Dedifferentiated amniotic fluid mesenchymal stem cell (primary cell): ENCODE data around the gene METTL24.

Experiments used
- DNase-seq: peaks from one replicate; pipeline ENCODE4 v3.0.0-alpha.2; 2016; ENCODE audit errors: extremely low spot score

METTL24 gene, protein sequence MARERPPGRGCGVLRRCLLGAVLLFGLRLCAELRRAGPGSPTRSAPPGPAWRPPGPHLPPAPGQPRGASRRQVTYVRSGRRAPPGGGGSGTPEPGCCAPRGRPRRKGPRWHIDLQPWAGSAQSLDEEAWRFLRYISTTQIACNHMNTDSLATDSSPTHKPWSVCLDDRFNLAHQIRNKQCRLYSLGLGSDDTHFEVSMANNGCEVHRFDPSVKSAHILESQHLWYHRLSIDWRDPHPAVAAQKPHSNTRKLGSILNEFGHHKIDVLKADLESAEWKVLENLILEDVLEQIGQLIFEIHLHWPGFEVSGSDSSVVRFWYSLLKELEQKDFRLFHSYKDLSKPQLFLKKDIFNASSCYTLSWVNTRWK

DNA sequence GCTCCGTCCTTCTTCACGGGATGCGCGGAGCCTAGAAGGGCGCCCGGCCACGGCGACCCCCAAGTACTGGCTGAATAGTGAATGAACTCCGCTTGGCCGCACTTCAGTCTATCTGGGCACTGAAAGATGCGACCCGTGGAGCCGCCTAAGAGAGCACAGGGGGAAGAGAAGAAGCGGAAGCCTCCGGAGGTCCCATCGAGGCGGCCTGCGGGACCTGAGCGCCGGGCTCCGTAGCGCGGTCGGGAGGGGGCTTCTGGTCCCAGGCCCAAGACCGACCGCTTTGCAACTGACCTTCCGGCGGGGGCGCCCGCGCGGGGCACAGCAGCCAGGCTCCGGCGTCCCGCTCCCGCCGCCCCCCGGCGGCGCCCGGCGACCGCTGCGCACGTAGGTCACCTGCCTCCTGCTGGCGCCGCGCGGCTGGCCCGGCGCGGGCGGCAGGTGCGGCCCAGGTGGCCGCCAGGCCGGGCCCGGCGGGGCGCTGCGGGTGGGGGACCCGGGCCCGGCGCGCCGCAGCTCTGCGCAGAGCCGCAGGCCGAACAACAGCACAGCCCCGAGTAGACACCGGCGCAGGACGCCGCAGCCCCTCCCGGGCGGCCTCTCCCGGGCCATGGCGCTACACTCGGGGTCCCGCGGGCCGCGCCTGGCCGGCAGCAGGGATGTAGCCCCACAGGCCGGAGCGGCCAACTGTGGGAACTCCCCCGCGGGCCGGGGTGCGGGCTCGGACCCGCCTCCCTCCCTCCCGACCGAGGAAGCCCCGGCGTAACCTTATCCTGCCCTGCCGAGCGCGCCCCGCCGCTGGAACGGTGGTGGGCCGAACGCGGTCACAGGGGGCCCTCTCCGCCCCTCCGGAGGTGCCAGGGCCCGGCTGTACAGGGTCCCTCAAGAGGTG lies at the start of gene METTL24:
Gene METTL24, minus strand, starts transcription at position 686 of the 889 bp plus-strand sequence. Its CDS starts 77 bp downstream, at position 609.
- no peak for DNase-seq

DNA sequence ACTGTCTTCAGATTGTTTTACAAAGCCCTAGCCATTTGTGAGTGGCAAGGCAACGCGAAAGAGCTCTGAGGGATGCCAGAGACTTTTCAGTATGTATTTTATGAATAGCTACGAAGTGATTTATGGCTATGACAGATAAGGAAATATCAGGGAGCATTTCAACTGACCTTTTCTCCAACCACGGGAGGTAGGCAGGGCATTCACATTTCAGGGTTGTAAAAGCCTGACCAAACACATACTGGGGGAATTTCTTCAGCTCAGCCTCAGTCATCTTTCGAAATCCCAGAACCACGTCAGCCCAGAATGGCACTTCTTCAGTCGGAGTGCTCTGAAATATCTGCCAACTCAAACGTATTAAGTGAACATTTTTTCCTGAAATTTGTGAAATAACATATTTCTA lies 46.5 kb upstream of the METTL24 start:
- no peak for DNase-seq

DNA sequence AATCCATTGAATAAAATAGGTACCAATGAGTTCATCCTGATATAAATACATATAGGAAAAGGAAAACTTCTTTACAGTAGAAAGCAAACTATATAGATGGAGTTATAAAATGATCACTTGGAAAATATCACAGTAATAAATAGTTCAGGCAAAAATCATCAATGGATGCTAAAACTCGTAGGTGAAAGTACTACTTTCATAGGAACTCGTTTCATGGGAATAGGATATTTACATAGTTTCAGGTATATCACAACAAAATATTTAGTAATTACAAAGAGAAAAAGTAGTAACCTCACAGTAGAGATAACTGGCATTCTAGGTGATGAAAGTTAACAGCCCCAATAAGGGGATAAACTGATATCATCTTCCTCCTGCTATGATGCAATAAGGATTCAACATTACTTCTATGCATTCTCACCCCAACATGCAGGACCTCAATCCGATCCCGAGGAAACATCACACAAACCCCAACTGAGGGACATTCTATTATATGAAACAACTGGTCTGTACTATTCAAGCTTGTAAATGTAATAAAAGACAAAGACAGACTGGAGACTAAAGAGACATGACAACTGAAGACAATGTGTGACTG lies 43.5 kb upstream of the METTL24 start:
- DNase-seq: no peak

DNA sequence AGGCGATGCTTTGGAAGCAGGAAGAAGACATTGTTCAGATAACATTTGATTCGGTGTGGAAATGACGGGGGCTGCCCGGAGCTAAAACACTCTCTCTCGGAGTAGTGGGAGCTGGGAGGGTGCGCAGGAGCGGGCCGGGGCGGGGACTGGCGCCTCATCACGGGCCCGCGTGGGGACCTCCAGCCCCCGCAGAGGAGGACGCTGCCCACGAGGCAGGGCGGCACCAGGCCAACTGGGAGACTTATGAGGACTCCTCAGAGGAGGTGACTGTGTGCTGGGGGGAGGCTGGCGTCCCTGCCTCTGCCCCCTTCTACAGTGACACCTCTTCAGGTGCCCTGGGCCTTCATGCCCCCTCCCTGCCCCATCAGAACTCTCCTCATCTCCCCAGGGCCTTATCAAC lies 42.1 kb upstream of the METTL24 start:
- DNase-seq: no peak

DNA sequence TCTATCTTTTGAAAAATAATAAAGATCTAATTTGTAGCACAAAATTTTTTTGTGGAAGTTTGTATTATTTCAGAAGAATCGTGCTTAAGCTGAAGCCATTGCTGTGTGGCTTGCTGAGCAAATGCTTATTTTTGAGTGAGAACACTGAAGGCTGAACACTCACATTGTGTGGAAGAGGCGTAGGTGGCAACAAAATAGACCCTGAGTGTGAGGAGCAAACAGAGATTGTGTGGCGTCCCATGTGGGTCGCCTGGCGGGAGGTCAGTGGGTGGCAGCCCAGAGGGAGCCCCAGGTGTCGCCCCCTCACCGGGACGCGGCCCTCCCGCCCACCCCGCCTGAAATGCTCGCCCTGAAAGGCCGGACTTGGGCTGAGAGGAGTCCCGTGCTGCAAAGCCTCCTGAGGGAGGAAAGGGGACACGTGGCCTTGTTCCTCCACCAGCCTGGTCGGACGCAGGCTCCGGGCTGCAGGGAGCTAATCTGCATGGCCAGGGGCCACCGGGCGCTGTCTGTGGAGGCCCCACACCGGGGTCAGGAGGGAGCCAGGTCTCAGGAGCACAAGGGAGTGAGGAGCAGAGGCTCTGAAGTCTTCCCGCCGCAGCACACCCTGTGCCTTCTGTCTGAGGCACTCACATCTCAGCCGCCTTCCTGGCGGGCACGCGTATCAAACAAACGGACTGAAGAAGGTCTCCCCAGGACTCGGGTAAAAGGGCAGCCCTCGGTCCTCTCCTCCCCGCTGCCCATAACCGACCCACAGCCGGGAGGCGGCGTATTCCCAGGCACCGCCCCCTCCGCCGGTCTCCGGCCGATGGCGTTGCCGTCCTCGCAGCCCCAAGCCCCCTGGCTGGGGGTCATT lies 41.3 kb upstream of the METTL24 start:
- DNase-seq: no peak

DNA sequence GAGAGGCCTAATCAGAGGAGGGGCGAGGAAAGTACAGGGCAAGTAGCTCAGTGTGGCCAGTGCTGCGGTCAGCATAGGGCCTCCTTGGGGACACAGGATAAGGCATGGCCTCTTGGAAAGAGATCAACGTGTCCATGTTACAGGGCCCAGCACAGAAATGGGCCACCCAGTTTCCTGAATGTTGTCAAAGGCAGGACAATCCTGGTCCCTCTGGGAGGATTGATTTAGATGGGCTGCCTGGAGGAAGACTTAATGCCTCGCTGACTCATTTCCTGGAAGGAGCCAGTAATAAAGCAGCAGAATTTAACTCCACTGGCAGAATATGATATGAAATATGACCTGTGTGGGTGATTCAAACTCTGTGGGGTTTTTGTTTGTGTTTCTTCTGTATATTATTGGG lies 40.6 kb upstream of the METTL24 start:
- peak; percentile 14 for DNase-seq

DNA sequence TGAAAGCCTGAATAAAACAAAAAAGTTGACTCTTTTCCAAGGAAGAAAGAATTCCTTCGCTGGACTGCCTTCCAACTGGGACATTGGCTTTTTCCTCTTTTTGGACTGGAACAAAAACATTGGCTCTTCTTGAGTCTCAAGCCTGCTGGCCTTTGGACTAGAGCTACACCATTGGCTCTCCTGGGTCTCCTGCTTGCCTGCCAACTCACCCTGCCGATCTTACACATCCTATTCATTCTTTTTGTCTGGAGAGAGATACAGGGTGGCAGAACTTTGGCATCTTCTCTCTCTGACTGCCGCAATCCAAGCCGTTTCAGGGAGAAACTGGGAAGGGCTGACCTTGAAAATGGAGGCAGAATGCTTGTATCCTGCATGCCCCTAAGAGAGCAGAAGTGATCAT lies 37.1 kb upstream of the METTL24 start:
- DNase-seq: no peak

DNA sequence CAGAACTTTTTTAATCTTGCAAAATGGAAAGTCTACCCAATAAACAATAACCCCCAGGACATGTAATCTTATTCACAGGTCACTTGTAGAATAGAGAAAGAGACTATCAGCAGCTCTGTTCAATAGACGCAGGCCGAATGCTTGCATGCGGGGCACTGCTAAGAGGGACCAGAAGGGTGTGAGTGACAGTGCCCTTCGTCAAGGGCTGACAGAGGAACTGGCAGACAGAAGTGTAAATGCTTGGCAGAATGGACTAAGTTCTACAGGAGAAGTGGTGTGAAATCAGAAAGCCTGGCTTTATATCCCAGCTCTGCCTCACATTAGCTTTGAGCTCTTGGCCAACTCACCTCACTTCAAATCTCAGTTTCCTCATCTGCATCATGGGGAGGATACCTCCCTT lies 36.3 kb upstream of the METTL24 start:
- no peak for DNase-seq

DNA sequence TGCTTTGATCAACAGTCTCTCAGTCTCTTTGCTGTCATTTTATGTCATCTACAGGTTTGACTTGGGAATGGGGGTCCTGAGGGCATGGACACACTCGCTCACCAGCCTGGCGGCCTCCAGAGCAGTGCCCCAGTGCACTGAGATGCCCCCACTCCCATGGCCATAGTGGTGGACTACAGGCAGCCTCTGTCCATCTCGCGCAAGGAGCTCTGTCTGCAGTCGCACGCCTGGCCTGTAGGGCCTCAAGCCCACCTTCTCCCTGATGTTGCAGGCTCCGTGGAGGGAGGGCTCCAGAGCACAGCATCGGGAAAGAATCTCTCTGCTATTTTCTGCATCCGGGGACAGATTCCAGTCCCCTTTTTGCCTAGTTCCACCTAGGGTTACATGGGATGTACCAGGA lies 34.6 kb upstream of the METTL24 start:
- no peak for DNase-seq

DNA sequence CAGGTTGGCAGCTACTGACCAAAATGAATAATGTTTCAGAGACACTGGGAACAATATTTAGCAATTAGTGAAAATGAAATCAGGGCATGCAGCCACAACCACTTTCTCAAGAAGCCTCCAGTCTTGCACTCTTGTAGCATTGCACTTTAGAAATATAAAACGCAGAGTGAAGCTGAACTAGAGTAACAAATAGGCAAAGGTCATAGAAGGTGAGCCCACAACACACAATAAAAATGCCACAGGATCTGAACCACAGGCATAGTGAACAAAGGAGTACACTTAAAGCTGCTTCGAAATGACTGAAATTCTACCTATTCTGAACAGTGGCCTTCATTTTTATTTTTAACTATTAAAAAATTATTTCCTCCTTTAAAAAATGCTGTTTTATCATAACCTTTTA lies 32.3 kb upstream of the METTL24 start:
- DNase-seq: no peak

DNA sequence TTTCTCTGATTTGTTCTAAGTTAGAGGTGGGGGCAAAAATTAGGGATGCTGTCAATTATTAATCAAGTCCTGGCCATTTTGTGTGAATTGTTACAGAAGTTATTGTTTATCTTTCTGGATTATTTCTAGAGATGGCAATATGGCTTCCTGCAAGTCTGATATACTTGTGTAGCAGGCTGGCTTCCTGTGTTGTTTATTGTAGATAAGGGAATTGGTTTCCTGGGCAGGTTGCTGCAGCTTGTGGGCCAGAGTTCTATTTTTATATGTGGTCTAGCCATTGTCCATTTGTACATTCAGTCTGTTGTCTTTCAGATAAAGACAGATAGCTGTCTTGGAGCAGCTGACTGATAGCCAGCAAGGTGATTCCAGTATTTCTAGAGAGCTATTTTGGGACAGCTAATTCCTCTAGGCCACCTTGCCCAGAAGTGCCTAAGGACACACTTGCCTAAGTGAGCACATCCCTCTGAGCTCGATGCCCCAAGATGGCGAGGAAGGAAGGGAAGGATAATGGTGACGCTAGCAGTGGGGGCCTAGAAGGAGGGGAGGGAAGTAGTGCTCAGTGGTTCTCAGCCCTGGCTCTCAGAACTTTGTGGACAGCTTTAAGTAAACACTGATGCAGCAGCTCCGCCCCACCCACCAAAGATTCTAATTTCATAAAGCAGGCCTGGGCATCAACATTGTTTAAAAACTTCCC lies 31.7 kb upstream of the METTL24 start:
- no peak for DNase-seq

DNA sequence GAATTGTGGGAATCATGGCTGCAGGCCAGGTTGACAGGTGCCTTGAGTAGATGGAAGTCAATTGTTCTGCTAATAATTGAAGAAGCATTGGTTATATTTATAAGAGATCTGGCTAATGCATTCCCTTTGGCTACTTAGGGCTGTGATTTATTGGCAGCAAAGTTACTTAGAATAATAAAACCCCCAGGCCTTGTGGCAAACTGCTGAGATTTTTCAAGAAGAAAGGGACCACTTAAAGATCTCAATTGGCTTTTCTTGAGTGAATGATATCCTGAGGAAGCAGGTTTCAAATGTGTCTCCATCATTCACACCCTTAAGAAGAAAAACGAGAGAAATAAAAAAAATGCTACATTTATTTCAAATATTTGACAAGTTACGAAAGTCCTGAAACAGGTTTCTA lies 29.8 kb upstream of the METTL24 start:
- no peak for DNase-seq

DNA sequence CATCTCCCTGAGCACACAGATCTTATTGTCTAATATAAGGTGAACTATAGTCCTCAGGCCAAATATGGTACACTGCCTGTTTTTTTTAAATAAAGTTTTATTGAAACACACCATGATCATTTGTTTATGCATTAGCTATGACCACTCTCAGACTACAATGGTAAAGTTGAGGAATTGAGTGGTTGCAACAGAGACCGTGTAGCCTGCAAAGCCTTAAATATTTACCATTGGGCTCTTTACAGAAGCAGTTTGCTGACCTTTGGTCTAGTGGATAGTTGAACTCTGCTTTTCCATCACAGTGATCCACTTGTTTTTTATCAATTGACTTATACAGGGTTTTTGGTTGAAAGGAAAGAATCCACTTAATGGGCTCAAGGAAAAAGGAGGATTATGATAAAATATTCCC lies 27.3 kb upstream of the METTL24 start:
- no peak for DNase-seq

DNA sequence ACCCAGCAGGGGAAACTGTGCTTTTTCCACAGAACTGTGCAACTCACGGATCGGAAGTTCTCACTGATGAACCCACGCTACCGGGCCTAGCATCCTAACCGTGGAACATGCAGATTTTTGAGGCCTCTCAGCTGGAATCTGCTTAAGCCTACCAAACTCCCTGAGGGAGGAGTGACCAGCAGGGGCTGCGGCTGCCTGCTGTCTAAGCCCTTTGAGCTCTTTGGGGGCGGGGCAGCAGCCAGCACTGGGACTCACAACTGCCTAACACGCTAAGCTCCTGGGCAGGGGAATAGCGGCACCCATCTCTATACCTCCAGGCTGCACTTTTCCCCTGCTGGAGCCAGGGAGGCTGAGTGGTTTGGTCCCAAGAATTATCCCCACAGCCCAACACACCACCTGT lies 20.4 kb upstream of the METTL24 start:
- no peak for DNase-seq

DNA sequence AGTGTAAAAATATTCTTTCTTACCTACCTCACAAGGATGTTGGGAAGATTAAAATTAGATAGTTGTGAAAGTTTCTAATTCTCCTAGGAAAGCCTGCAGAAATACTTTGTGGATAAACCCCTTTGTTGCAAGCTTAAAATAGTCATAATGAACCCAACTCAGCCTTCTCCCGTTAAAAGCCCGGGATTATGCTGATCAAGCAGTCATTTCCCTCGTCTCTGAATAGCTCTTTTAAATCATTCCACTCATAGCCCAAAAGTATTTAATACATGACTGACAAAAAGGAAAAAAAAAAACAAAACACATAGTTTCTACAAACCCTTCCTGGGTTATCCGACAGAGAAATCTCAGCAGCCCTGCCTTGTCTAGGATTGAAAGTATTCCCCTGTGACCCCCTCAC lies 10.9 kb upstream of the METTL24 start:
- DNase-seq: no peak

DNA sequence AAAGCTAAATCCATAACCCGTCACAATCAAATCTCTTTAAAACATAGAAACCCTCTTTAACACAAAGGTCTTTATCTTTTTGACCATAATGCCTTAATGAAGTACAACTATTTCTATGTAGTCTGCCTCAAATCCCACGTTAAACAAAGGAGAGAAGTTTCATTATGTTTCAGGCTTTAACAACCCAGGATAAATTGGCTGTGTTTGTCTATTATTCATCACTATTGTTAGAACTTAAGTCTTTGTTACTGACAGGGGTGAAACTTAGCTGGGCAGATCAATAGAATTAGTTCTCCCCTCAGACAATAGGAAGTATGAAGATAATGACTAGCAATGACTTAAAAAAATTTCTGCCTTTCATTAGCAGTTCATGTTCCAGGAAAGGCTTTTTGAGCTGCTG lies 10.1 kb upstream of the METTL24 start:
- no peak for DNase-seq

DNA sequence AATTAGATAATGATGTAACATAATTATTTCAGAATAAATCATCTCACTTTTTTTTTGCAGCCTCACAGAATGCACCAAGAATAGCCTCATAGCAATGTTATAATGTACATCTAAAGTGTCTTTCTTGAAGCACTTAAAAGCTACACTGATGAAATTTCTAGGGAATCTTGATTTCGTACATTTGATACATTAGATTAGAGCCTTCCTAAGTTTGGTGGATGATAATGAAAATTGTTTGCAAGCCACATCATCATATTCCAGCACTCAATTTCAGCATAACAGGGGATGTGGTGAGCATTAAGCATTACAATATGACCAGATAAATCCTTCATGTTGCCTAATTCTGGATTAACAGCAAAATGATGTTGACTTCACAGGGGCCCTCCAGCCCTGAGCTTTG lies 9.7 kb upstream of the METTL24 start:
- DNase-seq: no peak

DNA sequence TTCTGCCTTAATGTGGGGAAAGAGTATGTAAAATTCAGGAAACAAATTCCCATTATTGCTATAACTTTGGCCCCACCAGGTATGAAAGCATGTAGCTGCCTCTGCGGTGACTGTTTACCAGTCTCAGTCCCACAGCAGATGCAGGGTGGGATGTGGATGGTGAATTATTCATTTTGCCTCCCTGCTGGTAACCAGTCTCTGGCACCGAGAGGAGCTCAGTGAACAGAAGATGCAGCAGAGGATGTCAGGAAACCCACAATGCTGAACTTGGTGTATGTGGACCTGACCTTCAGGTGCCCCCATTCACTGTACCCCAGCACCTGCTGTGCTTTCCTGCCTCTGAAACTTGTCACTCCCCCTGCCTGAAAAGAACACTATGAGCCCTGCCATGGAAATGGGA lies 8.8 kb upstream of the METTL24 start:
- DNase-seq: no peak

DNA sequence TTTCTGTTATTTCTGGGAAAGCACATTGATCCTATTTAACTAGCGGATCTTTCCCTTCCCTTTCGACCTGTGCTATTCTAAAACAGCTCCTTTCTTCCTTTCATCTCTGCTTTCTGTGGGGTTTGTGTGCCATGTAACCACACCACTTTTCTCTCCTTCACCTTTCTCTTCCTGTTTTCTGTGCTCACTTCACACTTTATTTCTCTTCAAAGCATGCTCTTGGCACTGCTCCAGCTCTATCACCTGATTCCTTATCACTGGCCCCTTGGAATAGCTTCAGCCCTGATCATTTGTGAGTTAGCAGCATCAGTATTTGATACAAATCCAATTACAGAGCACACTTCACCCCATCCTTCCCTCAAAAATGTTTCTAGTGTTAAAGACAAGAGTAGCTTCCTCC lies 8.1 kb upstream of the METTL24 start:
- DNase-seq: no peak

DNA sequence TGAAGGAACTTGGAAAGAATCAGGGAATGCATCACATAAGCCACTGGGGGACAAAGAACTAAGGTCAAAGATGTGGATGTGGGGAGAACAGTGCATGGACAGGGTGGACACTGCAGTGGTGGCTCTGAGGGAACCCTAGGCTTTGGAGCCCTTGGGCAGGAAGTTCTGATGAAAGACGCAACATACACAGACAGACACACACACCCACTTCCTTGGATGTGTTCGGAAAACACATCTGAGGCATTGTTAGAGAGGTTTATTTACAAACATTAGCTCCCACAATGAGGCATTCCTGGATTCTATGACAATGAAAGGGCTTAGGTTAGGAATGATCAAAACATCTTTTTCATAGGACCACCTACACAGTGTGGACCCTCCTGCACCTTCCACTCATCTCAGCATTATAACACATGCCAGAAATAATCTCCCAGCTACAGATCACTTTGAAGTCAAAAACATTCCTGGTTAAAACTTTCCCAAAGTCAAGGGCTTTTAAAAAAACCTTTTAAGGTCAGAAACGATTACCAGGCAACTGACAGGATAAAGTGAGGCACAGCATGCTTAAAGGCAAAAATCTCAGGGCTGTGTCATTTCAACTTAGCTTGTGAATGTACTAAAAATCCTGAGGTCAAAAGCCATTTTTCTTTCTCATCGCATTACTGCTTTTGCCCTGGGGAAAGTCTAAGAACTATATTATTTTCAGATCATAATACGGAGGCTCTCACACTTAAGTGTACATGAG lies 6.4 kb upstream of the METTL24 start:
- no peak for DNase-seq
